ENCODE results near the gene SNRNP40.
A peak's percentile ranks its signal among the peaks of the same experiment; 100 is the strongest.

DNA sequence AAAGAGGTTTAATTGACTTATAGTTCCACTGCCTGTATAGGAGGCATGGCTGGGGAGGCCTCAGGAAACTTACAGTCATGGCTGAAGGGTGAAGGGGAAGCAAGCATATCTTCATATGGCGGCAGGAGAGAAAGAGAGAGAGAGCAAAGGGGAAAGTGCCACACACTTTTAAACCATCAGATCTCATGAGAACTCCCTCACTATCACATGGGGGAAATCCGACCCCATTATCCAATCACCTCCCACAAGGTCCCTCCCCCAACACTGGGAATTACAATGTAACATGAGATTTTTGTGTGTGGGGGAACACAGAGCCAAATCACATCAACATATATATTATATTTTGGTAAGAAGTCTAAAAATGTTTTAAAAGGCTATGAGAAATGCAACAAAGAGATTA is 49.0 kb upstream of the SNRNP40 start:
- TF ChIP-seq, protein P1, sequence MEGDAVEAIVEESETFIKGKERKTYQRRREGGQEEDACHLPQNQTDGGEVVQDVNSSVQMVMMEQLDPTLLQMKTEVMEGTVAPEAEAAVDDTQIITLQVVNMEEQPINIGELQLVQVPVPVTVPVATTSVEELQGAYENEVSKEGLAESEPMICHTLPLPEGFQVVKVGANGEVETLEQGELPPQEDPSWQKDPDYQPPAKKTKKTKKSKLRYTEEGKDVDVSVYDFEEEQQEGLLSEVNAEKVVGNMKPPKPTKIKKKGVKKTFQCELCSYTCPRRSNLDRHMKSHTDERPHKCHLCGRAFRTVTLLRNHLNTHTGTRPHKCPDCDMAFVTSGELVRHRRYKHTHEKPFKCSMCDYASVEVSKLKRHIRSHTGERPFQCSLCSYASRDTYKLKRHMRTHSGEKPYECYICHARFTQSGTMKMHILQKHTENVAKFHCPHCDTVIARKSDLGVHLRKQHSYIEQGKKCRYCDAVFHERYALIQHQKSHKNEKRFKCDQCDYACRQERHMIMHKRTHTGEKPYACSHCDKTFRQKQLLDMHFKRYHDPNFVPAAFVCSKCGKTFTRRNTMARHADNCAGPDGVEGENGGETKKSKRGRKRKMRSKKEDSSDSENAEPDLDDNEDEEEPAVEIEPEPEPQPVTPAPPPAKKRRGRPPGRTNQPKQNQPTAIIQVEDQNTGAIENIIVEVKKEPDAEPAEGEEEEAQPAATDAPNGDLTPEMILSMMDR (IDR thresholded peaks at IDR 0.05) = no peak
- no peak for TF ChIP-seq TEAD4 (CRISPR knock-in tag; IDR thresholded peaks at IDR 0.05)
- TF ChIP-seq, protein P2, sequence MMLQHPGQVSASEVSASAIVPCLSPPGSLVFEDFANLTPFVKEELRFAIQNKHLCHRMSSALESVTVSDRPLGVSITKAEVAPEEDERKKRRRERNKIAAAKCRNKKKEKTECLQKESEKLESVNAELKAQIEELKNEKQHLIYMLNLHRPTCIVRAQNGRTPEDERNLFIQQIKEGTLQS (CRISPR knock-in tag; conservative IDR thresholded peaks at IDR 0.05) = no peak
- TF ChIP-seq ZNF121 (CRISPR knock-in tag; IDR thresholded peaks at IDR 0.05) = no peak
- no peak for TF ChIP-seq ETV6 (CRISPR knock-in tag; IDR thresholded peaks at IDR 0.05)
- TF ChIP-seq, protein P3, sequence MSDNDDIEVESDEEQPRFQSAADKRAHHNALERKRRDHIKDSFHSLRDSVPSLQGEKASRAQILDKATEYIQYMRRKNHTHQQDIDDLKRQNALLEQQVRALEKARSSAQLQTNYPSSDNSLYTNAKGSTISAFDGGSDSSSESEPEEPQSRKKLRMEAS (CRISPR knock-in tag; IDR thresholded peaks at IDR 0.05) = no peak
- TF ChIP-seq FOXJ3 (CRISPR knock-in tag; IDR thresholded peaks at IDR 0.05; ENCODE audit: borderline replicate concordance) = no peak
- TF ChIP-seq, protein P4, sequence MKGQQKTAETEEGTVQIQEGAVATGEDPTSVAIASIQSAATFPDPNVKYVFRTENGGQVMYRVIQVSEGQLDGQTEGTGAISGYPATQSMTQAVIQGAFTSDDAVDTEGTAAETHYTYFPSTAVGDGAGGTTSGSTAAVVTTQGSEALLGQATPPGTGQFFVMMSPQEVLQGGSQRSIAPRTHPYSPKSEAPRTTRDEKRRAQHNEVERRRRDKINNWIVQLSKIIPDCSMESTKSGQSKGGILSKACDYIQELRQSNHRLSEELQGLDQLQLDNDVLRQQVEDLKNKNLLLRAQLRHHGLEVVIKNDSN (CRISPR knock-in tag; IDR thresholded peaks at IDR 0.05) = 0 out of 2 replicates have a peak, but pooled peaks have one; percentile 34
- TF ChIP-seq ZNF263 (CRISPR knock-in tag; IDR thresholded peaks at IDR 0.05; ENCODE audit: low read depth) = no peak

All from WTC11 (cell line).